ENCODE data around the gene DAZL. TPM values are rescaled to one million over a fixed set of nuclear protein-coding genes. Genes with fewer than 3 reads are reported as not detected.

The DAZL gene
- total RNA-seq, 1 donor from 2014 or later, result not detected

DNA sequence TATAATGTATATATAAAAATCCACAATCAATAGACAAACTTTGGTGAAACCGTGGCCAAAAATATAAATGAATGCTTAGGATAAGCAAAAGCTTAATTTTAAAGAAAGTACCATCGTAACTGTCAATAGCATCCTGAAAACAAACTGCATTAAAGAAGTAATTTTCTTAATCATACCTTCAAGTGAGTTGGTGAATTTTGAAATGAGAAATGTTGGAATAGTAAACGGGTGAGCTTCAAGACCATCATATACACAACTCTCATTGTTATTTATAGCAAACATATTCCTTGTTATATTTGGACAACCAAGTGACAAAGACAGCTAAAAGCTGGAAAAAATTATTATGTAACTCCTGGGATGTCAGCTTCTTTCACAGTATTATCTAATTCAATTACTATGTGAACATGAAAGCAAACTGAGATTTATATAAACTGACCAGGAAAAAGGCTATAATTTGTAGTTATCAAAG, 3.7 kb downstream of the DAZL start:
- no peaks in the 10 kb centered on the region for H3K27me3 ChIP-seq (ENCODE audit: control insufficient read depth, insufficient read depth, low read length)
- no peaks in the 10 kb centered on the region for H3K36me3 ChIP-seq (ENCODE audit: control insufficient read depth, insufficient read depth, low read length)
- FAIRE-seq (no peak), DNase-seq (ENCODE audit: low read depth) (no peak)
- no peak overlapping the region for H3K4me3 ChIP-seq (ENCODE audit: low read depth, low read length)
- TF ChIP-seq, protein P1, sequence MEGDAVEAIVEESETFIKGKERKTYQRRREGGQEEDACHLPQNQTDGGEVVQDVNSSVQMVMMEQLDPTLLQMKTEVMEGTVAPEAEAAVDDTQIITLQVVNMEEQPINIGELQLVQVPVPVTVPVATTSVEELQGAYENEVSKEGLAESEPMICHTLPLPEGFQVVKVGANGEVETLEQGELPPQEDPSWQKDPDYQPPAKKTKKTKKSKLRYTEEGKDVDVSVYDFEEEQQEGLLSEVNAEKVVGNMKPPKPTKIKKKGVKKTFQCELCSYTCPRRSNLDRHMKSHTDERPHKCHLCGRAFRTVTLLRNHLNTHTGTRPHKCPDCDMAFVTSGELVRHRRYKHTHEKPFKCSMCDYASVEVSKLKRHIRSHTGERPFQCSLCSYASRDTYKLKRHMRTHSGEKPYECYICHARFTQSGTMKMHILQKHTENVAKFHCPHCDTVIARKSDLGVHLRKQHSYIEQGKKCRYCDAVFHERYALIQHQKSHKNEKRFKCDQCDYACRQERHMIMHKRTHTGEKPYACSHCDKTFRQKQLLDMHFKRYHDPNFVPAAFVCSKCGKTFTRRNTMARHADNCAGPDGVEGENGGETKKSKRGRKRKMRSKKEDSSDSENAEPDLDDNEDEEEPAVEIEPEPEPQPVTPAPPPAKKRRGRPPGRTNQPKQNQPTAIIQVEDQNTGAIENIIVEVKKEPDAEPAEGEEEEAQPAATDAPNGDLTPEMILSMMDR (IDR thresholded peaks at IDR 0.05; ENCODE audit: insufficient read depth, low read length, severe bottlenecking), result no peak

DNA sequence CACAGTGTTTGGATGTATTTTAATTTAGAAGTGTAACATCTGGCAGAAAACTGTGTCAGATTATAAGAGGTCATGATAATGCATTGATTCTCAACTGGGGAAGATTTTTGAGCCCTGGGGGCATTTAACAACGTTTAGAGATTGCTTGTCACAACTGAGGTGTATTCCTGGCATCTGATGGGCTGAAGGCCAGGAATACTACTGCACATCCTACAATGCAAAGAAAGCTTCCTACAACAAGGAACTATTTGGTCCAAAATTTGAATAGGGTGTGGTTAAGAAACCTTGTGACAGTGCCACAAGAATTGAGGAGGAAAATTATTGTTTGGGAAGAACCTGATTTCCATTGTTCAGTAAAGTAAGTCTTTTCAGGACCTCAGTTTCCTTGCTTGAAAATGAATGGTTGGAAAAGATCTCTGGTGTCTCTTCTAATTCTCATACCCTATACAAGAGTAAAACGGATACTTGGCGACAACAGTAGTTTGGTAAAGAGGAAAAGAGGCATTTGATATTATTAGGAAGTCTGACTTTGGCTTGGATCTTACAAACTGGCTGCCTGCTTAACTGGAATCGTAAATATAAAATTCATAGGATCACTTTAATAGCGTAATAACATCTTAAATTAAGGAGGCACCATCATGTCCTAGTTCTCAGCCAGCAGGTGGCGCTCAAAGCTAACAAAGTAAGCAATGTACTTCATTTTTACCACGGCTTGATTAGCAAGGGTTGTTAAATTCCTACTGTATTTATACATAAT, 4.3 kb downstream of the DAZL start:
- peak; percentile 71 for DNase-seq (ENCODE audit: low read depth)
- FAIRE-seq, result no peak
- TF ChIP-seq, protein P1 (IDR thresholded peaks at IDR 0.05; ENCODE audit: insufficient read depth, low read length, severe bottlenecking), result peak; percentile 56
- Histone ChIP-seq H3K27me3 (ENCODE audit: control insufficient read depth, insufficient read depth, low read length) (no peaks in the 10 kb centered on the region), H3K4me3 (ENCODE audit: low read depth, low read length) (no peak overlapping the region), H3K36me3 (ENCODE audit: control insufficient read depth, insufficient read depth, low read length) (no peaks in the 10 kb centered on the region)

DNA sequence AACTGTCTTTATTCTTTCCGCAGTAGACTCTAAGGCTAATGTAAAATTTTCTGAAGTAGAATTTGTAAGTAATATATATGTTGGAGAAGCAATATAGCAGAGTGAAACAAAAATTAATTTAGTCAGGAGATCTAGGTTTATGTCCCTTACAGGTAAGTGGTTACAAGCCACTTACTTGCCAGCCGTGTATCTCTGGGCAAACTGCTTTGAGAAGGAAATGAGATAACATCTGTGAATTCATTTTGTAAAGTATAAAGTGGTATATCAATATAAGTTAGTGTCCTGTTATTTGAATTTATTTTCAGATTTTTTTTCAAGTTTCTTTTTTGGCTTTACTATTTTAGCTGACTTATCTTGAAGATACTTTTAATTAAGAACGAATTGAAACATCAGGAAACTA, 5.5 kb downstream of the DAZL start:
- H3K27me3 ChIP-seq (ENCODE audit: control insufficient read depth, insufficient read depth, low read length), result no peaks in the 10 kb centered on the region
- no peak overlapping the region for H3K4me3 ChIP-seq (ENCODE audit: low read depth, low read length)
- H3K36me3 ChIP-seq (ENCODE audit: control insufficient read depth, insufficient read depth, low read length), result no peaks in the 10 kb centered on the region
- DNase-seq (ENCODE audit: low read depth) (no peak), FAIRE-seq (no peak)
- TF ChIP-seq, protein P1 (IDR thresholded peaks at IDR 0.05; ENCODE audit: insufficient read depth, low read length, severe bottlenecking), result no peak

DNA sequence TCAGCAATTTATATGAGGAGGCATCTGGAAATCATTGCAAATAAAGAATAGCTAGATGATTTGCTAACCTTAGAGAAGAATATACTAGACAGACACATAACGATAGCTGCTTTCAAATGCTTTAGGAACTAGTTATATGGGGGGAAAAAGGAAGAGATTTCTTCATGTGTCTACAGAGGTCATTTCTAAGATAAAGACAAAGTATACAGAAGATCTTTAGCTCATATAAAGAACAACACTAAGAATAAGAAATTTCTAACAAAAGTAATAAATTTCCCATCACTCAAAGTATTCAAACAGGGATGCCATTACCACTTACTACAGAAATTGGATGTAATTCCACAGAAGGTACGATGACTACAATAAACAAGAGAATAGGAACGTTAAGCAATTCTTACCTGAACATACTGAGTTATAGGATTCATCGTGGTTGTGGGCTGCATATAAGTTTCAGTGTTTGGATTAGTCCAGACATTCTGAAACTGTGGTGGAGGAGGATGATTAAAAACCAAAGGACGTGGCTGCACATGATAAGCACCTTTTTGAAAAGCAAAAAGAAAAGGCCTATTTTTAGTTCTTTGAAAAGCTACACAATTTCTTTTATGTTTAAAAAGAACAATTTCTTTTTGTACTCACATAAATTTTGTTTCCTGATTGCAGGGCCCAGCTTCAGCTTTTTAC, 8.7 kb downstream of the DAZL start:
- no peaks in the 10 kb centered on the region for H3K36me3 ChIP-seq (ENCODE audit: control insufficient read depth, insufficient read depth, low read length)
- no peak for FAIRE-seq
- TF ChIP-seq, protein P1 (IDR thresholded peaks at IDR 0.05; ENCODE audit: insufficient read depth, low read length, severe bottlenecking), result no peak

DNA sequence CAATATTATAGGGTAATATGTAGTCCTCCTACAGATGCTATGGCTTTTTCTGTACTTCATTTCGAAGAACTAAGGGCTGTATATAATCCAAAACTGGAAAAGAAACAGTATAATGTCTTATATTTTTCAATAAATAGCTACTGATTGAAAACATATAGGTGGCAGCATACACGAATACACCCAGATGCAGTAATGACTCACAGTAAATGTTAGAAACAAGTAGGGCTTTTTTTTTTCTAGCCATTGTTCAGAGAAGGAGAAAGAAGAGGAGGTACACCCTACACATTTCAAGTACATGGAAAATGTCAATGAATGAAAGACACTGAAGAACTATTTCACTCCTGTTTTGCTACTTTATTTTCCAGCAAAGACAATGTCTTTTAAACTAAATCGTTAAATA, 9.4 kb downstream of the DAZL start:
- Histone ChIP-seq H3K4me3 (ENCODE audit: low read depth, low read length) (no peak overlapping the region), H3K27me3 (ENCODE audit: control insufficient read depth, insufficient read depth, low read length) (no peaks in the 10 kb centered on the region), H3K36me3 (ENCODE audit: control insufficient read depth, insufficient read depth, low read length) (no peaks in the 10 kb centered on the region)
- DNase-seq (ENCODE audit: low read depth), result peak; percentile 56
- TF ChIP-seq, protein P1 (IDR thresholded peaks at IDR 0.05; ENCODE audit: insufficient read depth, low read length, severe bottlenecking), result peak; percentile 2
- no peak for FAIRE-seq

More for the DNA sequence above, 8.7 kb downstream of the DAZL start:
- Histone ChIP-seq H3K27me3 (ENCODE audit: control insufficient read depth, insufficient read depth, low read length) (no peaks in the 10 kb centered on the region), H3K4me3 (ENCODE audit: low read depth, low read length) (no peak overlapping the region)
- no peak for DNase-seq (ENCODE audit: low read depth)

Measured in bronchial epithelial cell (primary cell).